ENCODE measurements around the gene DIP2C. TPM values are rescaled to one million over a fixed set of nuclear protein-coding genes. Genes with fewer than 3 reads are reported as not detected.
"Not testable (repeated sequence)": the region's sequence is repeated elsewhere in the genome, so short reads cannot be mapped to it uniquely, and the experiment has no call there.

DIP2C gene
- total RNA-seq, 1 experiment from 2014 or later, result 11.0 TPM

GRCh38 chr10:323651-324293 lies 365.7 kb downstream of the DIP2C start (continued):
- TF ChIP-seq ATF6 (CRISPR knock-in tag; IDR thresholded peaks at IDR 0.05) (no peak), PRDM15 (CRISPR knock-in tag; IDR thresholded peaks at IDR 0.05) (no peak), ATF3 (CRISPR knock-in tag; conservative IDR thresholded peaks at IDR 0.05) (no peak)

- H3K4me3 Mint-ChIP-seq; H3K4me1 Mint-ChIP-seq; H3K27ac Mint-ChIP-seq; ATAC-seq; CTCF ChIA-PET; H3K9me3 Mint-ChIP-seq; DNase-seq (ENCODE audit: low spot score); POLR2A ChIA-PET; H3K27me3 Mint-ChIP-seq (ENCODE audit: low read depth): not testable (repeated sequence)
- H3K36me3 Mint-ChIP-seq, result peaks cover 14% of the 10 kb centered on the region
Observed at GRCh38 chr10:323046-323445, 366.4 kb downstream of the DIP2C start.

- ATAC-seq, result no peak
- no peak for DNase-seq (ENCODE audit: low spot score)
- Mint-ChIP-seq H3K27me3 (ENCODE audit: low read depth) (no peaks in the 10 kb centered on the region), H3K27ac (no peak overlapping the region), H3K4me1 (no peaks in the 10 kb centered on the region), H3K36me3 (peaks cover 14% of the 10 kb centered on the region), H3K4me3 (no peak overlapping the region), H3K9me3 (peaks cover 5% of the 10 kb centered on the region)
- ChIA-PET POLR2A (no interaction called here), CTCF (interaction anchor here (0.5 kb wide), 1 partner anchor 1280 kb away, joined by 3 read pairs; no protein-coding TSS in a partner anchor)
- TF ChIP-seq E2F4 (CRISPR knock-in tag; IDR thresholded peaks at IDR 0.05; ENCODE audit: borderline replicate concordance, low read depth) (no peak), EMX1 (CRISPR knock-in tag; IDR thresholded peaks at IDR 0.05) (no peak), FOXP4 (CRISPR knock-in tag; IDR thresholded peaks at IDR 0.05) (no peak), HMGA2 (CRISPR knock-in tag; IDR thresholded peaks at IDR 0.05) (no peak), ZNF263 (CRISPR knock-in tag; IDR thresholded peaks at IDR 0.05; ENCODE audit: low read depth) (no peak), TEAD1 (CRISPR knock-in tag; IDR thresholded peaks at IDR 0.05) (no peak), ELF4 (CRISPR knock-in tag; IDR thresholded peaks at IDR 0.05; ENCODE audit: low read depth) (no peak), STAT6 (CRISPR knock-in tag; conservative IDR thresholded peaks at IDR 0.05; ENCODE audit: low read depth) (no peak), RORB (CRISPR knock-in tag; IDR thresholded peaks at IDR 0.05) (no peak), USF1 (CRISPR knock-in tag; IDR thresholded peaks at IDR 0.05) (no peak), CTCF (IDR thresholded peaks at IDR 0.05) (no peak), GTF2I (CRISPR knock-in tag; conservative IDR thresholded peaks at IDR 0.05) (no peak), ZNF317 (CRISPR knock-in tag; IDR thresholded peaks at IDR 0.05; ENCODE audit: borderline replicate concordance, low read depth) (no peak)
Observed at GRCh38 chr10:320771-321170, 368.7 kb downstream of the DIP2C start.

All from WTC11 (cell line).